HepG2 (cell line): ENCODE measurements around the gene CARHSP1. TPM values are rescaled to one million over a fixed set of nuclear protein-coding genes. Genes with fewer than 3 reads are reported as not detected.

Experiments
- ATRX ChIP-seq: sonication (generic); formaldehyde crosslinking; IDR thresholded peaks from 2 replicates; pipeline ENCODE4 v1.4.0; 2020; ENCODE audit warnings: missing genetic modification reagents, borderline replicate concordance
- CBX1 ChIP-seq: IDR thresholded peaks from one replicate; pipeline ENCODE4 v1.6.1; 2016; ENCODE audit warnings: antibody characterized with exemption, low read depth
- CC2D1A ChIP-seq: sonication (generic); formaldehyde crosslinking; IDR thresholded peaks from 2 replicates; pipeline ENCODE4 v1.8.1; 2023; ENCODE audit warnings: mild to moderate bottlenecking, missing genetic modification reagents
- FIP1L1 ChIP-seq: fragments of 200-400 bp; formaldehyde crosslinking; IDR thresholded peaks from 2 replicates; pipeline ENCODE4 v1.6.1; 2018; ENCODE audit warnings: low read depth, mild to moderate bottlenecking, low read length, moderate library complexity, borderline replicate concordance; ENCODE audit not compliant: insufficient read depth
- FOXA3 ChIP-seq: IDR thresholded peaks from 2 replicates; pipeline ENCODE4 v1.6.1; 2016; ENCODE audit warnings: missing genetic modification reagents, missing compliant biosample characterization
- GABPA ChIP-seq, 2 experiments: IDR thresholded peaks; 2 replicates each; pipeline ENCODE4 v1.6.1; 2011 to 2016; ENCODE audit warnings: low read depth in 2 of 2, low read length in 1 of 2, missing biosample characterization in 1 of 2, missing genetic modification characterization in 1 of 2
- HNRNPK ChIP-seq: fragments of 200-400 bp; formaldehyde crosslinking; IDR thresholded peaks from 2 replicates; pipeline ENCODE4 v1.6.1; 2018; ENCODE audit warnings: low read length, low read depth, moderate library complexity, mild to moderate bottlenecking; ENCODE audit not compliant: poor library complexity, severe bottlenecking
- KDM6A ChIP-seq: IDR thresholded peaks from 2 replicates; pipeline ENCODE4 v1.6.1; 2016; ENCODE audit warnings: low read depth
- KMT2A ChIP-seq: sonication (generic); formaldehyde crosslinking; IDR thresholded peaks from 2 replicates; pipeline ENCODE4 v1.4.0; 2020; ENCODE audit warnings: missing genetic modification reagents
- NCOA2 ChIP-seq: sonication (generic); formaldehyde crosslinking; IDR thresholded peaks from 2 replicates; pipeline ENCODE4 v1.8.0; 2022; ENCODE audit warnings: inconsistent platforms
- PRMT3 ChIP-seq: sonication (generic); formaldehyde crosslinking; IDR thresholded peaks from 2 replicates; pipeline ENCODE4 v1.8.1; 2022; ENCODE audit warnings: low read depth, mild to moderate bottlenecking, moderate library complexity, missing genetic modification reagents, borderline replicate concordance
- SP140L ChIP-seq: sonication (generic); formaldehyde crosslinking; IDR thresholded peaks from 2 replicates; pipeline ENCODE4 v1.4.0; 2020; ENCODE audit warnings: missing genetic modification reagents, borderline replicate concordance
- SP2 ChIP-seq: sonication (generic); formaldehyde crosslinking; IDR thresholded peaks from 2 replicates; pipeline ENCODE4 v1.5.1; 2020; ENCODE audit warnings: mild to moderate bottlenecking, missing genetic modification reagents
- SYNCRIP ChIP-seq: fragments of 200-400 bp; formaldehyde crosslinking; IDR thresholded peaks from 2 replicates; pipeline ENCODE4 v1.6.1; 2018; ENCODE audit warnings: mild to moderate bottlenecking, low read depth, low read length; ENCODE audit not compliant: insufficient read depth
- XBP1 ChIP-seq: sonication (generic); formaldehyde crosslinking; IDR thresholded peaks from 2 replicates; pipeline ENCODE4 v1.5.0; 2020; ENCODE audit warnings: missing genetic modification reagents
- ZBTB7B ChIP-seq: sonication (generic); formaldehyde crosslinking; IDR thresholded peaks from 2 replicates; pipeline ENCODE4 v1.4.0; 2020; ENCODE audit warnings: missing genetic modification reagents
- ZC3H13 ChIP-seq: sonication (generic); formaldehyde crosslinking; IDR thresholded peaks from 2 replicates; pipeline ENCODE4 v1.8.1; 2023; ENCODE audit warnings: mild to moderate bottlenecking, missing genetic modification reagents, moderate library complexity
- ZMAT3 ChIP-seq: sonication (generic); formaldehyde crosslinking; conservative IDR thresholded peaks from 2 replicates; pipeline ENCODE4 v1.7.0; 2021; ENCODE audit warnings: missing genetic modification reagents
- ZNF12 ChIP-seq: sonication (generic); formaldehyde crosslinking; IDR thresholded peaks from 2 replicates; pipeline ENCODE4 v1.5.0; 2020; ENCODE audit warnings: missing genetic modification reagents
- ZNF543 ChIP-seq: sonication (generic); formaldehyde crosslinking; IDR thresholded peaks from 2 replicates; pipeline ENCODE4 v1.4.0; 2020; ENCODE audit warnings: mild to moderate bottlenecking, missing genetic modification reagents
- ZNF549 ChIP-seq: sonication (generic); formaldehyde crosslinking; IDR thresholded peaks from 2 replicates; pipeline ENCODE4 v1.5.0; 2020; ENCODE audit warnings: missing genetic modification reagents
- ZSCAN22 ChIP-seq: sonication (generic); formaldehyde crosslinking; IDR thresholded peaks from 2 replicates; pipeline ENCODE4 v1.4.0; 2020; ENCODE audit warnings: mild to moderate bottlenecking, missing genetic modification reagents
- polyA plus RNA-seq, 8 experiments: library from polyadenylated mRNA; depleted of rRNA in 3 of 8; stranded (reverse) in 7 of 8; unstranded in 1 of 8; fragments of >200 nt; fragmentation: Illumina TruSeq in 4 of 8; extraction: Trizol in 4 of 8; gene quantifications; 2 replicates each; pipeline versions ENCODE4 v1.2.1 to v1.2.3, GENCODE V29; 2011 to 2016; ENCODE audit warnings: low read depth in 4 of 8, missing spikeins in 1 of 8, mixed read lengths in 1 of 8; ENCODE audit not compliant: insufficient read depth in 1 of 8
- total RNA-seq, 5 experiments: library from RNA; depleted of rRNA; stranded (reverse); fragments of >200 nt; fragmentation: Illumina TruSeq; extraction: Trizol; gene quantifications; 2 replicates each; pipeline ENCODE4 v1.2.3, GENCODE V29; 2016; ENCODE audit warnings: low read depth in 1 of 5
- TF ChIP-seq, protein P1 (sequence below): sonication (generic); formaldehyde crosslinking; IDR thresholded peaks from 2 replicates; pipeline ENCODE4 v1.4.0; 2020; ENCODE audit warnings: mild to moderate bottlenecking, missing genetic modification reagents, borderline replicate concordance
- TF ChIP-seq, protein P2 (sequence below): sonication (generic); IDR thresholded peaks from 2 replicates; pipeline ENCODE4 v1.6.1; 2016; ENCODE audit warnings: low read depth, borderline replicate concordance
- TF ChIP-seq, protein P3 (sequence below): sonication (generic); formaldehyde crosslinking; IDR thresholded peaks from 2 replicates; pipeline ENCODE4 v1.4.0; 2020; ENCODE audit warnings: missing genetic modification reagents; ENCODE audit errors: not compliant biosample characterization

The CARHSP1 gene
- total and polyA plus RNA-seq, 2 of the 13 experiments (the other 11 are each of a cell fraction or from before 2014, with no cell fraction given): 173 to 345 TPM

DNA sequence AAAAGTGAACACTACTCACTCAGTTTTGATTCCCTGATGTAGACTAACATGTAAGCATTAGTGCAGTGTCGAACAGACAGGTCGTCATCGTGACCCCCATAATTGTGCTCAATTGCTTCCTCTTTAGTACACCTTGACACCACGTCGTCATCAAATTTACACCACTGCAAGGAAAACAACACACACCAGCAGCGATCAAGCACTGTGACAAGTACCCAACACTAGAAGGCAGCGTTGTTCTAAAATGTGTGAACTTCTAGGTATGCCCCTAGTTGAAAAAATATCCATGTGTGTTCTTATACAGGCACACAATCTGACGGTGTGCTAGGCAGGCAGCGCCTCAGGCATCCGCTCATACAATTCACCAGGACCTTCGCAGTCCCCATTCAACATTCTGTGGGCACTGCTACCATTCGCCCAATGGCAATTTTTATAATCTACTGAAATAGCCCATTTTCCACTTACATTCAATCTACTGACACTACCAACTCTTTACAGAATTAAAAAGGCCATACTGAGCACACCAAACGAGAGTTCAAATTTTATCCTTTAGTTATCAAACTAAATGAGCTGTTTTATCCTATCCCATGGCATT, 36.5 kb upstream of the CARHSP1 start (continued):
- no peak for TF ChIP-seq KMT2A (CRISPR knock-in tag)
- TF ChIP-seq ZSCAN22: no peak
- TF ChIP-seq CBX1: no peak
- no peak for TF ChIP-seq ZNF12 (CRISPR knock-in tag)
- TF ChIP-seq, protein P1, sequence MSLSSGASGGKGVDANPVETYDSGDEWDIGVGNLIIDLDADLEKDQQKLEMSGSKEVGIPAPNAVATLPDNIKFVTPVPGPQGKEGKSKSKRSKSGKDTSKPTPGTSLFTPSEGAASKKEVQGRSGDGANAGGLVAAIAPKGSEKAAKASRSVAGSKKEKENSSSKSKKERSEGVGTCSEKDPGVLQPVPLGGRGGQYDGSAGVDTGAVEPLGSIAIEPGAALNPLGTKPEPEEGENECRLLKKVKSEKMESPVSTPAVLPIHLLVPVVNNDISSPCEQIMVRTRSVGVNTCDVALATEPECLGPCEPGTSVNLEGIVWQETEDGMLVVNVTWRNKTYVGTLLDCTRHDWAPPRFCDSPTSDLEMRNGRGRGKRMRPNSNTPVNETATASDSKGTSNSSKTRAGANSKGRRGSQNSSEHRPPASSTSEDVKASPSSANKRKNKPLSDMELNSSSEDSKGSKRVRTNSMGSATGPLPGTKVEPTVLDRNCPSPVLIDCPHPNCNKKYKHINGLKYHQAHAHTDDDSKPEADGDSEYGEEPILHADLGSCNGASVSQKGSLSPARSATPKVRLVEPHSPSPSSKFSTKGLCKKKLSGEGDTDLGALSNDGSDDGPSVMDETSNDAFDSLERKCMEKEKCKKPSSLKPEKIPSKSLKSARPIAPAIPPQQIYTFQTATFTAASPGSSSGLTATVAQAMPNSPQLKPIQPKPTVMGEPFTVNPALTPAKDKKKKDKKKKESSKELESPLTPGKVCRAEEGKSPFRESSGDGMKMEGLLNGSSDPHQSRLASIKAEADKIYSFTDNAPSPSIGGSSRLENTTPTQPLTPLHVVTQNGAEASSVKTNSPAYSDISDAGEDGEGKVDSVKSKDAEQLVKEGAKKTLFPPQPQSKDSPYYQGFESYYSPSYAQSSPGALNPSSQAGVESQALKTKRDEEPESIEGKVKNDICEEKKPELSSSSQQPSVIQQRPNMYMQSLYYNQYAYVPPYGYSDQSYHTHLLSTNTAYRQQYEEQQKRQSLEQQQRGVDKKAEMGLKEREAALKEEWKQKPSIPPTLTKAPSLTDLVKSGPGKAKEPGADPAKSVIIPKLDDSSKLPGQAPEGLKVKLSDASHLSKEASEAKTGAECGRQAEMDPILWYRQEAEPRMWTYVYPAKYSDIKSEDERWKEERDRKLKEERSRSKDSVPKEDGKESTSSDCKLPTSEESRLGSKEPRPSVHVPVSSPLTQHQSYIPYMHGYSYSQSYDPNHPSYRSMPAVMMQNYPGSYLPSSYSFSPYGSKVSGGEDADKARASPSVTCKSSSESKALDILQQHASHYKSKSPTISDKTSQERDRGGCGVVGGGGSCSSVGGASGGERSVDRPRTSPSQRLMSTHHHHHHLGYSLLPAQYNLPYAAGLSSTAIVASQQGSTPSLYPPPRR (CRISPR knock-in tag): no peak
- no peak for TF ChIP-seq ZBTB7B
- TF ChIP-seq ZNF549 (CRISPR knock-in tag): no peak
- TF ChIP-seq ZNF543 (CRISPR knock-in tag): no peak
- TF ChIP-seq SP2: no peak
- no peak for TF ChIP-seq ZC3H13
- no peak for TF ChIP-seq KDM6A (CRISPR knock-in tag)
- TF ChIP-seq CC2D1A (CRISPR knock-in tag): no peak
- no peak for TF ChIP-seq PRMT3 (CRISPR knock-in tag)
- TF ChIP-seq NCOA2 (CRISPR knock-in tag): no peak
- TF ChIP-seq SYNCRIP: no peak
- TF ChIP-seq, protein P2, sequence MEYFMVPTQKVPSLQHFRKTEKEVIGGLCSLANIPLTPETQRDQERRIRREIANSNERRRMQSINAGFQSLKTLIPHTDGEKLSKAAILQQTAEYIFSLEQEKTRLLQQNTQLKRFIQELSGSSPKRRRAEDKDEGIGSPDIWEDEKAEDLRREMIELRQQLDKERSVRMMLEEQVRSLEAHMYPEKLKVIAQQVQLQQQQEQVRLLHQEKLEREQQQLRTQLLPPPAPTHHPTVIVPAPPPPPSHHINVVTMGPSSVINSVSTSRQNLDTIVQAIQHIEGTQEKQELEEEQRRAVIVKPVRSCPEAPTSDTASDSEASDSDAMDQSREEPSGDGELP: no peak
- no peak for TF ChIP-seq HNRNPK
- no peak for TF ChIP-seq SP140L (CRISPR knock-in tag)
- peak; percentile 28; the same call in 1 of the 2 replicates for TF ChIP-seq FOXA3
- TF ChIP-seq XBP1 (CRISPR knock-in tag): no peak
- no peak for TF ChIP-seq FIP1L1
- TF ChIP-seq, protein P3, sequence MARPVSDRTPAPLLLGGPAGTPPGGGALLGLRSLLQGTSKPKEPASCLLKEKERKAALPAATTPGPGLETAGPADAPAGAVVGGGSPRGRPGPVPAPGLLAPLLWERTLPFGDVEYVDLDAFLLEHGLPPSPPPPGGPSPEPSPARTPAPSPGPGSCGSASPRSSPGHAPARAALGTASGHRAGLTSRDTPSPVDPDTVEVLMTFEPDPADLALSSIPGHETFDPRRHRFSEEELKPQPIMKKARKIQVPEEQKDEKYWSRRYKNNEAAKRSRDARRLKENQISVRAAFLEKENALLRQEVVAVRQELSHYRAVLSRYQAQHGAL: no peak
- no peak for TF ChIP-seq GABPA (IDR thresholded peaks at IDR 0.05; ENCODE audit: low read depth, low read length)
- no peak for TF ChIP-seq GABPA (CRISPR knock-in tag; IDR thresholded peaks at IDR 0.05; ENCODE audit: low read depth)
- no peak for TF ChIP-seq ZMAT3 (CRISPR knock-in tag)
- TF ChIP-seq ATRX: no peak
